Caki2 (cell line): Measurements from ENCODE around the gene RNPC3. TPM values are rescaled to one million over a fixed set of nuclear protein-coding genes. Genes with fewer than 3 reads are reported as not detected.
"Not testable (repeated sequence)": the region's sequence is repeated elsewhere in the genome, so short reads cannot be mapped to it uniquely, and the experiment has no call there.

Experiments used
- DNase-seq: peaks from one replicate; pipeline ENCODE4 v3.0.0-alpha.2; 2015; ENCODE audit warnings: low read depth
- in situ Hi-C: cut with HindIII; loops from 2 replicates; pipeline ENCODE4 v1.10.0; 2016; ENCODE audit warnings: low sequenced_read_pairs, low pct_unique_long_range_greater_than_20kb, mixed read lengths
- total RNA-seq: library from RNA; depleted of rRNA; stranded (reverse); fragments of >200 nt; shearing (Covaris generic); gene quantifications from 2 replicates; pipeline ENCODE4 v1.2.3, GENCODE V29; 2014; ENCODE audit warnings: low replicate concordance; rRNA removed

RNPC3 gene
- total RNA-seq, 1 experiment from 2014 or later, result 4.1 TPM

DNA sequence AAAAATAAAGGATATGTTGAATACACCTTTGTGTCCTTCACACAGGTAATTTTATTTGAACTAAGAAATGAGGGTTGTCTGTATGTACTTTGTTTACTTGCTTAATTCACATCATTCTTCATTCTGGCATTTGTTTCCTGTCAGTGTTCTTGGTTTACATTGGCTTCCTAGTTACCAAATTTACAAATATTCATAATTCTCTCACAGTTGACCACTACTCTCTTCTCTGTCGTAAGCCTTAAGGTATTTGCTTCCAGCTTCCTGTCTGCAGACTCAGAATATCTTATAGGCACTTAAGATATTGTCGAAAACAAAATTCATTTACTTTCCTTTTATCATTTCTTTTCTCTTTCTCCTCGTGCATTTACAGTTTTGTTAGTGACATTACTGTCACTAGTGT is 15.9 kb downstream of the RNPC3 start:
- in situ Hi-C loops, result no loop called here
- no peak for DNase-seq

DNA sequence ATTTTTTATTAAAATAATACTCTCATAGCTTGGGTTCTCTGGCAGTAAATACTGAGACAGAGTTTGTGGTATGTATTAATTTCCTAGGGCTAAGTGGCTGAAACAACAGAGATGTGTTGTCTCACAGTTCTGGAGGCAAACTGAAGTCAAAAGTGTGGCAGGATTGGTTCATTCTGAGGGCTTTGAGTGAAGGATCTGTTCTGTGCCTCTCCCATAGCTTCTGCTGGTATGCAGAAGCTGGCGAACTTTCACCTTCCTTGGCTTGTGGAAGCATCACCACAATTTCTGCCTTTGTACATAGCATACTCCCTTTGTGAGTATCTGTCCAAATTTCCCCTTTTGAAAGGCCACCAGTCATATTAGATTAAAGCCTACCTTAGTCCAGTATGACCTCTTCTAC is 21.0 kb downstream of the RNPC3 start:
- DNase-seq, result no peak
- in situ Hi-C loops, result no loop called here

GRCh38 chr1:103547840-103548239 is 22.3 kb downstream of the RNPC3 start:
- DNase-seq, result no peak
- in situ Hi-C loops, result no loop called here

DNA sequence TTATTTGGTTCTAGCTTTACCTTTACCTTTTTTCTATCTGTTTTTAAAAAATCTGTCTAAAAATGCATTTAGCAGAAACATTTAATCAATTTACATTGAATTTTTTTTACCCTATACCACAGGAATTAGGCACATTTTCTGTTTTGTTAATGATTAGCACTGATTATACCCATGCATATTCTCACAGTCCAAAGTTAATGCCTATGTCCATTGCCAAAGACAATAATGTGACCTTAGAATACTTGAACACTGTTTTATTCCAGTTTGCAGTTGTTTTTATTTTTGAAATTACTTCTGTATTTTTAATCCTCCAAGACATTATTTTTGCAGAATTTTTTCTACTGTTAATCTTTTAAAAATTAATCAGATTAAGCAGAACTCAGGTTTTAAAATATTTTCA is 34.9 kb downstream of the RNPC3 start:
- DNase-seq, result no peak
- in situ Hi-C loops, result no loop called here

DNA sequence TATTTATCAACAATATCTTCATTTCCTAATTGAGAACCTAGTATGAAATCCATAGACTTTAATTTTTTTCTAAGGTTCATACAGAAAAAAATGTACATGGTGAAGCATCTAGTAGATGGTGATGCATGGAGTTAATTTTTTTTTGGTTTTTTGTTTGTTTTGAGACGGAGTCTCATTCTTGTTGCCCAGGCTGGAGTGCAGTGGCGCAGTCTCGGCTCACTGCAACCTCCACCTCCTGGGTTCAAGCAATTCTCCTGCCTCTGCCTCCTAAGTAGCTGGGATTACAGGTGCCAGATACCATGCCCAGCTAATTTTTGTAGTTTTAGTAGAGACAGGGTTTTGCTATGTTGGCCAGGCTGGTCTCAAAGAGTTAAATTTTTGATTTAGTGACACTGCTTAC is 35.6 kb downstream of the RNPC3 start:
- in situ Hi-C loops, DNase-seq: not testable (repeated sequence)

DNA sequence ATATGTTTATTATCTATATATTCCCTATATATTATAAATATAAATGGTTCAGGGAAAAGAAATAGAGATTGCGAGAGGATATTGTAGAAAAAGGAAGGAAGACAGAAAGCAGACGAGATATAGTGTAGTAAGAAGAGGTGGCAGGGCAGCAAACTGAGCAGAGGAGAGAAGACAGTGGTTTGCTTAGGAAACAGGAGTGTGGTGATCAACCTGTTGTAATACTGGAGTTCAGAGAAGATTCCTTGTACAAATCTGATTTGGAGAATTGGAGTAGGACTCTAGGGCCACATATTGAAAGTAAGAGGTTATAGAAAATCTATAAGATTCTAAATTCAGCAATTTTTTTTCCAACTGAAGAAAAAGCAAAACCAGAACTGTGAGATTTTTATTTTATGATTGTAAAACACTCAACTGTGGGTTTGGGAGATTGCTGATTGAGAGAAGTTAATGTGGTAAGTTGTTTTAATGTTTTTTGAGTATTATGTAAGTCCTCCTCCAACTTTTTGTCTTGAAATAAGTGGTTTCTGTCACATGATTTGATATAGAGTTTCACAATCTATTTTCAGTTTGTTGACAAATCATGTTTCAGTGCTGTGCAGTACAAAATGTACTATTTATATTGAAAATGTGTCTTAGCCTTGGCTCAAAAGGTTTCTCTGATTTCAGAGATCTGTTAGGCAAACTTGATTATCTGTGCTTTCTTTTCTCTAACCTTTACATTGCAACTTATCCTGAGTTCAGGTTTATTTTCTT is 36.3 kb downstream of the RNPC3 start:
- in situ Hi-C loops, result no loop called here
- no peak for DNase-seq

- no peak for DNase-seq
- in situ Hi-C loops, result no loop called here
Measured at GRCh38 chr1:103563056-103563455, 37.6 kb downstream of the RNPC3 start.

DNA sequence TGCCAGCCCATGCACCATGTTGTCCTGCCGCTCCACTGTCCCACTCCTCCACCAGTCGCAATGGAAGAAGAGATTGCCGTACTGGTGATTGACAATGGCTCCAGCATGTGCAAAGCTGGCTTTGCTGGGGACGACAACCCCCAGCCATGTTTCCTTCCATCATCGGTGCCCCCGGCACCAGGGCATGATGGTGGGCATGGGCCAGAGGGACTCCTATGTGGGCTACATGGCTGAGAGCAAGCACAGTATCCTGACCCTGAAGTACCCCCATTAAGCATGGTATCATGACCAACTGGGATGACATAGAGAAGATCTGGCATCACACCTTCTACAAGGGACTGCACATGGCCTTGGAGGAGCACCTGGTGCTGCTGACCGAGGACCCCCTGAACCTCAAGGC is 44.0 kb downstream of the RNPC3 start:
- in situ Hi-C loops, result no loop called here
- no peak for DNase-seq

- DNase-seq, in situ Hi-C loops: not testable (repeated sequence)
Measured at GRCh38 chr1:103571289-103571688, 45.8 kb downstream of the RNPC3 start, which contains the start of gene AMY2B. AMY2B (plus strand) TSS chr1:103571589; CDS start chr1:103571603, 14 bp downstream.

DNA sequence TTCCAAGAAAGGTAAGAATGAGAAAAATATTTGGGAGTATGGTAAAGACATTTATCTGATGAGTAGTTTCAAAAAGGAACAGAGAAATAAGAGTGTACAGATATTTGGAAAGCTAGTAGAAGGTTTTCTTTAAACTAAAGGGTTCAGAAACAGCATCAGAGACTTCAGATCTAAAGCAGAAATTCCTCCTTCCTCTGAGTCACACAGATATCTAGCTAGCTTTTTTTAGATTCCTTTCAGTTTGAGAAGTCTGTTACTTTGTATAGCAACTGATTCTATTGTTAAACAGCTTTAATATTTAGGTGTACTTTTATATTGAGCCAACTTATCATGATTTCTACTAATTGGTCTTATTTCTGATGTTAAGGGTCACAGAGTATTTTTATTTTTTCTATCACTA is 50.6 kb downstream of the RNPC3 start:
- in situ Hi-C loops, result no loop called here
- no peak for DNase-seq

GRCh38 chr1:103576784-103577183 is 51.3 kb downstream of the RNPC3 start:
- DNase-seq, in situ Hi-C loops: not testable (repeated sequence)

- in situ Hi-C loops, result no loop called here
- no peak for DNase-seq
Measured at GRCh38 chr1:103582464-103582863, 57.0 kb downstream of the RNPC3 start.

GRCh38 chr1:103583887-103584286 is 58.4 kb downstream of the RNPC3 start:
- in situ Hi-C loops, result no loop called here
- no peak for DNase-seq

- in situ Hi-C loops, result no loop called here
- no peak for DNase-seq
Measured at GRCh38 chr1:103584537-103584936, 59.0 kb downstream of the RNPC3 start.

DNA sequence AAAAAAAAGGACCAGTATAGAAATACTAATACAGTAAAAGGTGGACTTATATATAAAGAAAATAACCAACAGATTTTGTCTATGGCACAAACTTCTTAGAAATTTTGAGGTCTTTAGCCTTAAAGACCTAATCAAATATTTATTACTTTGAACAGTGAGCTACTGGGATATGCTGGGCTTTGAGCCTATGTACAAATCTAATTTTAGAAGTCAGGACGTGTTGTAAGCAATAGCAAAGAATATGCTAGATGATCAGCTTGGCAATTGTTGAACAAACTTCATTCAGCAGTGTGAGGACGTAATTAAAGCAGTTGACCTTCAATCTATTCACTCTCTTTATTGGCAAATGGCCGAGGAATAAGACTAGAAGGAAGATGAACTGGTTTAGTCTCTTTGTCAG is 77.2 kb downstream of the RNPC3 start:
- DNase-seq, in situ Hi-C loops: not testable (repeated sequence)

Other genes with a start within 250 kb of the RNPC3 start
- 0.10 and 0.12 TPM in 2 replicates for gene AMY2B, start 45.9 kb downstream of the RNPC3 start, total RNA-seq
- not detected in 2 replicates for gene AMY2A, start 91.7 kb downstream of the RNPC3 start, total RNA-seq
- gene AMY1A, start 130.1 kb downstream of the RNPC3 start, total RNA-seq, result not detected in 2 replicates
- gene AMY1B, start 170.5 kb downstream of the RNPC3 start, total RNA-seq, result not detected in 2 replicates
- gene AMY1C, start 224.2 kb downstream of the RNPC3 start, total RNA-seq, result not detected in 2 replicates